Stimulated activated CD4-positive, alpha-beta T cell treated with anti-CD3 and anti-CD28 coated beads, Interleukin-1b, Interleukin-23, amount 100 ng/mL, for 1 hour (primary cell): ENCODE data around the gene TNFRSF18.
"Not testable (repeated sequence)": the region's sequence is repeated elsewhere in the genome, so short reads cannot be mapped to it uniquely, and the experiment has no call there.

ENCODE experiments used
- DNase-seq, 2 donors: peaks; one replicate each; pipeline ENCODE4 v3.0.0-alpha.2; 2020; ENCODE audit warnings: low read depth in 2 of 2

Gene TNFRSF18

GRCh38 chr1:1179346-1179982 lies 26.9 kb downstream of the TNFRSF18 start:
- DNase-seq, result no peak

- DNase-seq, result no peak
These were observed 27.5 kb downstream of the TNFRSF18 start for GRCh38 chr1:1178794-1179331.

- no peak for DNase-seq
These were observed 28.8 kb downstream of the TNFRSF18 start for GRCh38 chr1:1177452-1178206.

GRCh38 chr1:1176931-1177330 lies 29.5 kb downstream of the TNFRSF18 start:
- DNase-seq, result no peak

- DNase-seq, result not testable (repeated sequence)
These were observed 30.2 kb downstream of the TNFRSF18 start for GRCh38 chr1:1176063-1176761.

- DNase-seq, result no peak
These were observed 30.9 kb downstream of the TNFRSF18 start for GRCh38 chr1:1175221-1176062.

GRCh38 chr1:1173793-1174415 lies 32.5 kb downstream of the TNFRSF18 start, which contains the start of gene TTLL10:
Gene TTLL10, plus strand, starts transcription at chr1:1173880. Its CDS starts 5,336 bp downstream, at chr1:1179216.
- no peak for DNase-seq

GRCh38 chr1:1173061-1173792 lies 33.2 kb downstream of the TNFRSF18 start:
- no peak for DNase-seq

GRCh38 chr1:1171546-1172340 lies 34.6 kb downstream of the TNFRSF18 start:
- no peak for DNase-seq

- DNase-seq, result no peak
These were observed 35.2 kb downstream of the TNFRSF18 start for GRCh38 chr1:1171161-1171545.

GRCh38 chr1:1170215-1171091 lies 35.9 kb downstream of the TNFRSF18 start:
- no peak for DNase-seq

- no peak for DNase-seq
These were observed 36.8 kb downstream of the TNFRSF18 start for GRCh38 chr1:1169429-1170214.

- no peak for DNase-seq
These were observed 37.7 kb downstream of the TNFRSF18 start for GRCh38 chr1:1168451-1169411.

GRCh38 chr1:1167841-1168450 lies 38.4 kb downstream of the TNFRSF18 start:
- no peak for DNase-seq

GRCh38 chr1:1167398-1167821 lies 39.0 kb downstream of the TNFRSF18 start:
- DNase-seq, result no peak
